Inferior parietal cortex (tissue), 1 donor: Measurements from ENCODE around the gene RAB42.
"Not testable (repeated sequence)": the region's sequence is repeated elsewhere in the genome, so short reads cannot be mapped to it uniquely, and the experiment has no call there.

Experiments
- DNase-seq: peaks from one replicate; pipeline ENCODE4 v3.0.0-alpha.2; 2016; ENCODE audit errors: extremely low spot score

RAB42 gene

DNA sequence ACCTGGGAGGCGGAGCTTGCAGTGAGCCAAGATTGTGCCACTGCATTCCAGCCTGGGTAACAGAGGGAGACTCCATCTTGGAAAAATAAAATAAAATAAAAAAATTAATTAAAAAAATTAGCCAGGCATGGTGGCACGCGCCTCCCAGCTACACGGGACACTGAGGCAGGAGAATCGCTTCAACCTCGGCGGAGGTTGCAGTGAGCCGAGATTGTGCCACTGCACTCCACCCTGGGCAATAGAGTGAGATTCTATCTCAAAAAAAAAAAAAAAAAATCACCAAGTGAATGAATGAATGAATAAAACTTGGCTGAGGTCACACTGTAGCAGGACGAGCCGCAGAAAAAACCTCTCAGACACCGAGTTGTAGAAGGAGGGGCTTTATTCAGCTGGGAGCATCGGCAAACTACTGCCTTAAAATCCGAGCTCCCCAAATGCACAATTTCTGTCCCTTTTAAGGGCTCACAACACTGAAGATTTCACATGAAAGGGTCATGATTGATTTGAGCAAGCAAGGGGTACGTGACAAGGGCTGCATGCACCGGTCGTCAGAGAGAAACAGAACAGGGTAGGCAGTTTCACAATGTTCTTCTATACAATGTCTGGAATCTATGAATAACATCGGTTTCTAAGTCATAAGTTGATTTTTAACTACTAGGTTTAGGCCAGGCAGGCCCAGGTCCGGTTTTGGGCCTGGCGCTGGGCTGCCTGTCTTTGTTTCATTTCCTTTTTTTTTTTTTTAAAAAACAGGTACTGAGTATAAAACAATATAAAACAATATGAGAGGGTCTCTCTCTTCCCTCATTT, 5.3 kb upstream of the RAB42 start:
- DNase-seq = not testable (repeated sequence)

DNA sequence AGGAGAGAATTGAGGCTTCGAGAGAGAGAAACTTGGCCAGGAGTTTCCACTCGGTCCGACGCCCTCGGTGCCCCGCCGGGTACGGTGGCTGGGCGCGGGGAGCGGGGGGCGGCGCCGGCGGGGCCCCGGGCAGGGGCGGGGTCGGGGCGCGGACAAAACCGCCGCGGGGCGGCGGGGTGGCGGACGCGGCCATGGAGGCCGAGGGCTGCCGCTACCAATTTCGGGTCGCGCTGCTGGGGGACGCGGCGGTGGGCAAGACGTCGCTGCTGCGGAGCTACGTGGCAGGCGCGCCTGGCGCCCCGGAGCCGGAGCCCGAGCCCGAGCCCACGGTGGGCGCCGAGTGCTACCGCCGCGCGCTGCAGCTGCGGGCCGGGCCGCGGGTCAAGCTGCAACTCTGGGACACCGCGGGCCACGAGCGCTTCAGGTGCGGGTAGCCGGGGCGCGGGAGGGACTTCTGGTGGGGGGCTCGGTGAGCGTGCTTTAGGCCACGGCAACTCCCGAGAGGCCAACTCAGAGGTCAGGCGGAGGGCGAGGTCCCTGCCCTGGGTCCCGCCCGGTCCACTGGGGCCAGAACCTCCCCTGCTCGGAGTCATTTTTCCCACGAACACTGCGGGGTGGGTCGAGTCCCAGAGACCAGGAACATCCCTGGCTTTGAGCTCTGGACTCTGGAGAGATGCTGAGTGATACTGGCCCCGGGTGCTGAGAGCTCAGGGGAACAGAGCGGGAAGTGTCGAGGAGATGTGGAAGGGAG, 431 bp downstream of the RAB42 start:
- no peak for DNase-seq

DNA sequence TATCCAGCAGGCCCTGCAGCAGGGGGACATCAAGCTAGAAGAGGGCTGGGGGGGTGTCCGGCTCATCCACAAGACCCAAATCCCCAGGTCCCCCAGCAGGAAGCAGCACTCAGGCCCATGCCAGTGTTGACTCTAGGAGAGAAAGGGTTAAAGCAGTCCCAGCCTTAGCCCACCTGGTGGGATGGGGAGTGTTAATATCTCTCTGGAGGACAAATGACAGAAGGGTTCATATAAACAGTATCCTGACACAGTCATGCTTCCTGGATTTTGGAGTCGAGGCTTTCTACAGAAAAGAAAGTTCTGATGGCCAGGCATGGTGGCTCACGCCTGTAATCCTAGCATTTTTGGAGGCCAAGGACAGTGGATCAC, 1.9 kb downstream of the RAB42 start:
- not testable (repeated sequence) for DNase-seq

DNA sequence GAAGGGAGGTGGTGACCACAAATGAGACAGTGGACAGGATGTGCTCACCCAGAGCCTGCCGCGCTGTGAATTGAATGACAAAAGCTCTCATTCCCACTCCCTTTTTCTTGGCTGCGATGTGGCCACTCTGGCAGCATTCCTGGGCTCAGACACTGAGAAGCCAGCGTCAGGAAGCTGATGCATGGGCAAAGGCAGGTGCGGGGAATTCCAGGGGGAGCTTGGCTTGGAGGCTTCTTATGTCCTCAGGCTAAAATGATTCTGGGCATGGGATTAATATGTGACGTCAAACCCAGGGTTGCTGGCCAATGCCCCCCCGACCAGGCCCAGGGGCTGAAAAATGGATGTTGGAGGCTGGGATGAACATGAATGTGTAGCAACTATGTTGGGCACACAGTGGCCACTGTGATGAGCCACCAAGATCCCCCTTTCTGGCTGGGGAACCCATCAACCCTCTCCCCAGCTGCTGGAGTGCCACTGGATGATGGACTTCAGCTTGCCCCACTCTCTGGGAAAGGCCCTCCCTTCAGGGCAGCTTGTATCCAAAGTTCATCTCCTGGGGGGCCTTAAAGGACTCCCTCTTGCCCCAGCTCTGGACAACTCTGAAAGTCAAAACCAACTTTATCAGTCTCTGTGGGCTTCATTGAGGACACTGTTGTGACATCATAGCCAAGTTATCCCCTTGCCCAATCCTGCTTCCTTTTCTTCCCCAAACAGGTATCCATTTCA, 2.8 kb downstream of the RAB42 start:
- not testable (repeated sequence) for DNase-seq

DNA sequence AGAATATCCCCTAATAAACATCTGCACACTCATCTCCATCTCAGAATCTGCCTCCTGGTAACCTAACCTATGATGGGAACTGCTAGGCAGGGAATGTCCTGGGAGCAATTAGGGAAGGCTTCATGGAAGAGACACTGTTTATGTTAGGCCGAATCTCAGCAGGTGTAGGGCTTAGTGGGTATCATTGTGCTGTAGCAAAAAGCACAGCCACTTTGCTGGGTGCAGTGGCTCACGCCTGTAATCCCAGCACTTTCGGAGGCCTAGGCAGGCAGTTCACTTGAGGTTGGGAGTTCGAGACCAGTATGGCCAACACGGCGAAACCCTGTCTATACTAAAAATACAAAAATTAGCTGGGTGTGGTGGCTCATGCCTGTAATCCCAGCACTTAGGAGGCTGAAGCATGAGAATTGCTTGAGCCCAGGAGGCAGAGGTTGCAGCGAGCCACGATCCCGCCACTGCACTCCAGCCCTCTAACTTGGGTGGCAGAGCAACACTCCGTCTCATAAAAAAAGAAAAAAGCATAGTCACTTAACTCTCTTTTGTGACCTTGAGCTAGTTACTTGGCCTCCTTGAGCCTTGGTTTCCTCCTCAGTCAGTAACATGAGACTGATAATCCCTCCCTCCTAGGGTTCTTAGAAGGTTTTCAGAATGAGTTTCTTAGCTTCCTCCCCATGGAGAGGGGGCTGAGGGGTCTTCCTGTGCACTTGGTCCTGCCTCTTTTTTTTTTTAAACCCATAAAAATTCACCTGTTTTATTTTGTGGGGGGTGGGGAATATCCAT, 3.5 kb downstream of the RAB42 start:
- DNase-seq = no peak

DNA sequence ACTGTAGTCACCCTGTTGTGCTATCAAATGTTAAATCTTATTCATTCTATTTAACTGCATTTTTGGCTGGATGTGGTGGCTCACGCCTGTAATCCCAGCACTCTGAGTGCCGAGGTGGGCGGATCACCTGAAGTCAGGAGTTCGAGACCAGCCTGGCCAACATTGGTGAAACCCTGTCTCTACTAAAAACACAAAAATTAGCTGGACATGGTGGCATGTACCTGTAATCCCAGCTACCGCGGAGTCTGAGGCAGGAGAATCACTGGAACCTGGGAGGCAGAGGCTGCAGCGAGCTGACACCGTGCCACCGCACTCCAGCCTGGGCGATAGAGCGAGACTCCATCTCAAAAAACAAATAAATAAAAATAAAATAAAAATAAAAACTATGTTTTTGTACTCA, 4.2 kb downstream of the RAB42 start:
- not testable (repeated sequence) for DNase-seq

DNA sequence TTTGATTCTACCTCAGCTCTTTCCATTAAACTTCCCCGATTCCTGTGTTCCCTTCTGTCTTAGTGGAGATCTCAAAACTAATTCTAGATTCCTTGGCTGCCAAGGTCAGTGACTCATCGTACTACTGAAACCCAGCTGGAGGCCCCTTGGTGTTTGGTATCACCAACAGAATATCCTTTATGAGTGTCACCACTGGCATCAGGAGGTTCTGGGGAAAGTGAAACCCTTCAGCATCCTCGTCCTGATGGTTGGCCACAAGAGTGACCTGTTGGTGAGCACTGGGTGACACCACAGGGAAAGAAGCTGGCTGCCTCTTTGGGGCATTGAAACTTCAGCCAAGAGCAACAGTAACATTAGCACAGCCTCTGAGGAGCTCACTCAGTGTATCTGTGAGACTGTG, 9.6 kb downstream of the RAB42 start:
- DNase-seq = no peak

DNA sequence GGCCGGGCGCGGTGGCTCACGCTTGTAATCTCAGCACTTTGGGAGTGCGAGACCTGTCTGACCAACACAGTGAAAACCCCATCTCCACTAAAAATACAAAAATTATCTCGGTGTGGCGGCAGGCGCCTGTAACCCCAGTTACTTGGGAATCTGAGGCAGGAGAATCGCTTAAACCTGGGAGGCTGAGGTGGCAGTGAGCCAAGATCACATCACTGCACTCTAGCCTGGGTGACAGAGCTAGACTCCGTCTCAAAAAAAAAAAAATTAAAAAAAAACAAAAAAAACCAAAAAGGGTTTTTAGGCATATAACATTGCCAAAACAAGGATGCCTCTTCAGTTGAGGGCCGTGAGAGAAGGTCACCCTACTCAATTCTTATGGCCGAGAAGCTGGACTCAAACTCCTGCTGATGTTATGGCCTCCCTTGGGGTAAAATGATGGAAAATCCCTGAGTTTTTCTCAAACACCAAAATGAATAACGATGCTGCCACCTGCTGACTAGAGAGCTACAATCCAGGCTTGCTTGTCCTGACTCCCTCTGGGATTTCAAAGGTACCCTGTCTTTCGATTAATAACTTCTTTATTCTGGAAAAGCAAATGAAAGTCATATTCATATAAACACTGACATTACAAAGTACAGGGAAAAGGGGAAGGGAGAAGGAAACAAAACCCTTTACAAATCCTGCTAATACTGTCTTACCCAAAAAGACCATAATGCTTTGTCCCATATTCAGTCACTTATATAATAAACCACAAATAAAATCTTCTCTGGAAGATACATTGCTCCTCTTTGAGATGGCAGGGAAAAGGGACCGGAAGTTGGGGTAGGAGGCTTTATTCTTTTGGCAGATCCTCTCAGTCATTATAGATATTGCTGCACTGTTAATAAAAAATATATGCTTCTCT, 10.7 kb downstream of the RAB42 start:
- peak; percentile 94 for DNase-seq

DNA sequence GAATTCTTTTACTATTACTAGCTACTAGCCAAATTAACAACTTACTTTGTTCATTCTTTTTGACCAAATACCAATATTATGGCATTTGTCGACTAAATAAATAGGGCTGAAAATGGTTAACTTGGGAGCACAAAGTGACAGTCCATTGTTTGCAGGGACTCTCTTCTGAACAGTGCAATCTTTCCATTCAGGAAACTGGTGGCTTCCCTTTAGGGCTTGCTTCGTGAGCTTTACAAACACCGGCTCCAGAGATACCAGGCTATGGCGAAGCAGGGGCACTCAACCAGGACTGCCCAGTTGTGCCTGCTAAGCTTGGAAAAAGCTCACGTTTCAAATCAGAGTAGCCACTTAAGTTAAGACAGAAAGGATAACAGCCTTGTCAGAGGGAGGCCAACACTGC, 12.3 kb downstream of the RAB42 start:
- DNase-seq = no peak

DNA sequence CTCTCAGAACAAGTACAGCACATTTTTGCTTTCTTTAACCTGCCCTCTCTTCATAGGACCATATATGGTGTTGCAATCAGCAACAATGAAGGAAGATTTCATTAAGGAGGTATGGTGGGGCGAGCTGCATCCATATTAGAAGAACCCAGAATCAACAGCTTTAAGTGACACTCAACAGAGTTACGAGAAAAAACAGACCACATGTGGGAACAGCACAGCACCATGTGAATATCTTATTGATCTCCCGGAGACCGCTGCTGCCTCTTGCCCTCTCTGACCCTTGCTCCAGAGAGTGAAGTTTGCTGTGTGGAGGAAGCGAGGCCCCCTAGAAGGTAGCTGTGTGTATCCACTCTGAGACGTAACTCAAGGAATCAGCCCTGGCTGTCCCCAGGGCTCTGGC, 12.9 kb downstream of the RAB42 start:
- DNase-seq = no peak

DNA sequence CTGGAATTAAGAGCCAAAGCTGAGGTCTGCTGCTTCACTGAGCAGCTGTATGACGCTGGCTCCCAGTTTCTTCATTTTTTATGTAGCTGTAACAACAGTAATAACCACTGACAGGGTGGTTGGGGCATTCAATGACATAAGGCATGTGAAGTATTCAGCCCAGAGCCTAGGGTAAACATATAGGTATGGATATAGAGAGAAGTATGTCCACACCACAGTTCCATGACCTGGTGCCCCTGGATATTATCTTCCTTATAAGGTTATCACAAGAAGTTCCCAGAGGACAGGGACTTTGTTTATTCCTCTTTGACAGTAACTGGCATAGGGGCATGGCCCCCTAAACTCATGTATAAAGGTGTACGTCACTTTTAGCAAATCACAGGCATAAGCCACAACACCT, 14.7 kb downstream of the RAB42 start:
- DNase-seq = no peak

DNA sequence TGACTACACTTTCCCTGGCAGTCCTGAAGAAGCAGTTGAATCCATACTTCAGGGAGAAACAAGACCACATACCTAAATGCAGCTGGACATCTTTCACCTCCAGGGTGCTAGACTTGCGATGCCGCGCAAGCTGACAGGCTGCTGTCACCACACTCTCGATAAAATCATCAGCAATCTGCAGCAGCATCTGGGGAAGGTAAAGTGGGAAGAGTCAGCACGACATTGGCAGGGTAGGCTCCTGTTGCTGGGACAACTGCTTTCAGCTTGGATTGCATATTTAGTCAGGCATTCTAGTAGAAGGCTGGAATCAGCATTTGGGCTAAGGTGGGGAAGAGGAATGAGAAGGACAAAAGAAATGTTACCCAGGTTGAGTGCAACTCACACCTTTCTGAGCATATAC, 21.1 kb downstream of the RAB42 start:
- DNase-seq = no peak

DNA sequence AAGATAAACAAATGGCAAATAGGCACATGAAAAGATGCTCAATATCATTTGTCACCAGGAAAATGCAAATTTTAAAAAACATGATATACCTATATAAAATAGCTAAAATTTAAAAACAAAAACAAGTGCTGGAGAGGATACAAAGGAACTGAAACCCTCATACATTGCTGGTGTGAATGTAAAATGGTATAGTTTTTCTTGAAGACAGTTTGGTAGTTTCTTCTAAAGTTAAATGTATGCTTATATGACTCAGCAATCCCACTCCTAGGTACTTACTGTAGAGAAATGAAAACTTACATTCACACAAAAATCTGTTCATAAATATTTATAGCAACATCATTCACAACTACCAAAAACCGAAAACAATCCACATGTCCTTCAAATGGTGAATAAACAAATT, 39.6 kb downstream of the RAB42 start:
- no peak for DNase-seq

DNA sequence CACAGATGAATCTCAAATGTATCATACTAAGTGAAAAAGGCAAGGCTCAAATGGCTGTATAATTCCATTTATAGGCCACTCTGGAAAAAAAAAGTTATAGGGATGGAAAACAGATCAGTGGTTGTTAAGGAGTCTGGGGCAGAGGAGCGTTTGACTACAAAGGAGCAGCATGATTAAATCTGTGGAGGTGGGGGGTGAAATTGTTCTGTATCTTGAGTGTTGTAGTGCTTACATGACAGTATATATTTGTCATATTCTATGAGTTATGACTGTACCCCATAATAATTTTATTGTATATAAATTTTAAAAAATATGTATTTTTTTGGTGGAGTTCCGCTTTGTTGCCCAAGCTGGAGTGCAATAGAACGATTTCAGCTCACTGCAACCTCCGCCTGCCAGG, 40.5 kb downstream of the RAB42 start:
- DNase-seq = no peak

DNA sequence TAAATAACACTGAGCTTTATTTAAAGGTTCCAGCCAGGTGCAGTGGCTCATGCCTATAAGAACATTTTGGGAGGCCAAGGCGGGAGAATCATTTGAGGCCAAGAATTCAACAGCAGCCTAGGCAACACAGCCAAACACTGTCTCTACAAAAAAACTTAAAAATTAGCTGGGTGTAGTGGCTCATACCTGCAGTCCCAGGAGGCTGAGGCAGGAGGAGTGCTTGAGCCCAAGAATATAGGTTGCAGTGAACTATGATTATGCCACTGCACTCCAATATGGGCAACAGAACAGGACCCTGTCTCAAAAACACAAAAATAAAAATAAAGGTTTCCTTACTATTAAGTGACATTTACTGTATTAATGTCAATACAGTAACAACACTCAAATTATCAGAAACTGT, 48.7 kb downstream of the RAB42 start:
- no peak for DNase-seq

DNA sequence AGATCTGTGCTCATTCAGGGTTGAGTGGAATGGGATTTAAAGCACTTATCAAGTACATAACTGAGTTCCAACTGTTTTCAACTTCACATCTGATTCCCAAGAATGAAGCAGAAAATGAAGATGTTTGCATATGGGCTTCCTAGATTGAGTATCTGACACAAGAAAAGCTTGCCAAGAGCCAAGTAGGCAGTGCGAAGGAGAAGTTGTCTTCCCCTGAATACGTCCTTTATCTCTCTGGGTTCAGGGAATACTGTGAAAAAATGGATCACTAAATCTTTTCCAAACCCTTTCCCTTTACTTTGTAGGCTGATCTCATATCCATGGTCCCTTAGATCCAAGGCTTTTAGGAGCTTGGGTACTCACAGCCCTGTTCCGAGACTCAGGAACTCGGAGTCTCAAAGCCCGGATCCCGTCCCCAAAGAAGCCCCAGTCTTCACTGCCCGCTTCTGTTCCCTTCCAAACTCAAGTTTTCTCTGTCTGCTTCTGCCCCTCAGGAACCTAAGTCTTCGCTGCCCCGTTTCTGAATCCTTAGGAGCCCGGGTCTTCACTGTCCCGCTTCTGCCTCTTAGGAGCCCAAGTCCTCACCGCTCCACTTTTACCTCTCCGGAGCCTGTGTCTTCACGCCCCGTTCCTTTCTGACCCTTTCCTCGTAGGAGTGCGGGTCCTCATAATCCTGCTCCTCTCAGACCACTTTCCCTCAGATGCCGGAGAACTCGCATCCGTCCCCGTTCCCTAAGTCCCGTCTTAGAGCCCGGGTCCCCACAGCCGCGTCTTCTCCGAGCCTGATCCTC, 50.2 kb downstream of the RAB42 start:
- DNase-seq = no peak

DNA sequence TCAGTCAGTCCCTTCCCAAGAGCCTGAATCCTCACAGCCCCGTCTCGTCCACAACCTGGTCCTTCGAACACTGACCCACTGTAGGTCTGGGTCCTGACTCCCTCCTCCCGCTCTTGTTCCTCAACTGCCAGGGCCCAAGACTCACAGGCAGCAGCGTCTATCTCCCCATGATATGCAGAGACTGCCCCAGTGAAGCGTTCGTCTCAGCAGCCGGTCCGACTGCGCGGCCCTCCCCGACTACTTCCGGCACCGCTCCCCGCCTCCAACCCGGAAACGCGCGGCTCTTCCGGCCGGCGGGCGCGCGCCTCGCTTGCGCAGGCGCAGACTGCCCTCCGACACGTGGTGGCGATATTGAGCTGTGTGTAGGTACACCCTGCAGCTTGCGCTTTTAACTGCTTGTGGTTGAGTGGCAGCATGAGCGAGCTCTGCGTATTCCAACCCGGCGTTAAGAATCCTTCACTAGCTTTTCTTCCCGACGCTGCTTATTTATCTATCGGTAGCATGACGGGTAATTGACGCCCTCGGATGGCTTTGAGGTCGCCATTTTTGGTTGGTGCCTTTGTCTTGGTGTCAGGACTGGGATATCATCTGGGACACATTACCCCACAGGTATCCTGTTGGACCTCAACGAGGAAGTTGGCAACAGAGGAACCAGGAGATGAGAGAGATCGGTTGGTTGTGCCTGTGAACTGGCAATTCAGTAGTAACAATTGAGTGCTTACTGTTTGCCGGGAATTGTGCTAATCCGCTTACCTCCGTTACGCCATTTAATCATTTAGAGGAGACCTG, 51.0 kb downstream of the RAB42 start, which contains the start of gene TAF12:
Gene TAF12 (minus strand): TSS at position 221 of the 789 bp plus-strand sequence. CDS start 20,986 bp downstream, outside the sequence.
- DNase-seq = peak; percentile 97

DNA sequence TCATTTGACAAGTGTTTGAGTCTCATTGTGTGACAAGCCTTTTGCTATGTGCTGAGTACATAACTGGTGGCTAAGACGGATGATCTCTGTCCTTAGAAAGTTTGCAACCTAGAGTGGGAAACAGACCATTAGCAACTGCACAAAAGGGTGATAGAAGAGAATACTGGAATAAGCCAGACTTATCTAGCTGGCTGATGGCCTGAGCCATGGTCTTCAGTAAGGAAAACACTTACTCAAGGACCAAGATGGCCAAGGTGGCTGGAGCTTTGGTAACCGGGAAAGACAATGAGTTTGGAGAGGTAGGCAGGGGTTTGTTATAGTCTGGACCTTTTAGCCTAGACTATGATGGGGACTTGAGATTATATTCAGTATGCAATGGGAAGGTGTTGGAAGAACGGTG, 52.4 kb downstream of the RAB42 start:
- no peak for DNase-seq
